Uterus (tissue), 2 donors: ENCODE measurements around the gene ME3.

Experiments used
- CTCF ChIP-seq, 4 experiments: fragments of 200-600 bp in 2 of 4; fragments of 450-650 bp in 2 of 4; sonication (generic) in 2 of 4; IDR thresholded peaks; one replicate each; pipeline ENCODE4 v1.5.1; 2016 to 2019; ENCODE audit warnings: antibody characterized with exemption in 4 of 4, mild to moderate bottlenecking in 2 of 4, moderate library complexity in 1 of 4
- POLR2A ChIP-seq, 2 donors: fragments of 450-650 bp; IDR thresholded peaks; one replicate each; pipeline ENCODE4 v1.6.1; 2016; ENCODE audit warnings: antibody characterized with exemption in 2 of 2, mild to moderate bottlenecking in 1 of 2, moderate library complexity in 1 of 2

- TF ChIP-seq CTCF (IDR thresholded peaks at IDR 0.05) (no peak), POLR2A (IDR thresholded peaks at IDR 0.05) (no peak)
Observed at GRCh38 chr11:86692317-86692716, 19.9 kb upstream of the ME3 start.
